IMR-90 (cell line): ENCODE data around the gene MYH9.

ENCODE experiments used
- CTCF ChIP-seq: conservative IDR thresholded peaks from 2 replicates; pipeline ENCODE4 v1.5.1; 2012; ENCODE audit warnings: mild to moderate bottlenecking, low read depth, low read length, improper control_type of control experiment
- POLR2A ChIP-seq: IDR thresholded peaks from 2 replicates; pipeline ENCODE4 v1.6.1; 2012; ENCODE audit warnings: mild to moderate bottlenecking, low read depth, low read length
- SMC3 ChIP-seq: fragments of 150-350 bp; IDR thresholded peaks from 2 replicates; pipeline ENCODE4 v1.6.1; 2016; ENCODE audit warnings: low read depth, mild to moderate bottlenecking, antibody characterized with exemption, low read length, moderate library complexity

- TF ChIP-seq POLR2A: no peak
- TF ChIP-seq CTCF: no peak
- TF ChIP-seq SMC3: no peak
Observed at GRCh38 chr22:36320553-36320952, 67.2 kb downstream of the MYH9 start.
